ENCODE results near the gene HCN2. TPM values are rescaled to one million over a fixed set of nuclear protein-coding genes. Genes with fewer than 3 reads are reported as not detected.

Gene HCN2
- total RNA-seq, result 0.08 TPM in 1 of 2 replicates, not detected in the other

DNA sequence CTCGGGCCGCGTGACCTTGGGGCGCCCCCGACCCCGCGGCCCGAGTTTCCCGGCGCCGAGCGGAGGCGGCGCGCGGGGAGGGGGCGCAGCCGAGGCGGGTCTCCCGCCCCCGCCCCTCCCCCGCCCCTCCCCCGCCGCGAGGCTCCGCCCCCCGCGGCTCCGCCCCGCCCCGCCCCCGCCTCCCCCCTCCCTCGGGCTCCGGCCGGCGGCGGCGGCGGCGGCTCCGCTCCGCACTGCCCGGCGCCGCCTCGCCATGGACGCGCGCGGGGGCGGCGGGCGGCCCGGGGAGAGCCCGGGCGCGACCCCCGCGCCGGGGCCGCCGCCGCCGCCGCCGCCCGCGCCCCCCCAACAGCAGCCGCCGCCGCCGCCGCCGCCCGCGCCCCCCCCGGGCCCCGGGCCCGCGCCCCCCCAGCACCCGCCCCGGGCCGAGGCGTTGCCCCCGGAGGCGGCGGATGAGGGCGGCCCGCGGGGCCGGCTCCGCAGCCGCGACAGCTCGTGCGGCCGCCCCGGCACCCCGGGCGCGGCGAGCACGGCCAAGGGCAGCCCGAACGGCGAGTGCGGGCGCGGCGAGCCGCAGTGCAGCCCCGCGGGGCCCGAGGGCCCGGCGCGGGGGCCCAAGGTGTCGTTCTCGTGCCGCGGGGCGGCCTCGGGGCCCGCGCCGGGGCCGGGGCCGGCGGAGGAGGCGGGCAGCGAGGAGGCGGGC is at the start of gene HCN2:
Gene HCN2 (plus strand): TSS at position 189 of the 703 bp plus-strand sequence. CDS start 65 bp downstream, at position 254.

DNA sequence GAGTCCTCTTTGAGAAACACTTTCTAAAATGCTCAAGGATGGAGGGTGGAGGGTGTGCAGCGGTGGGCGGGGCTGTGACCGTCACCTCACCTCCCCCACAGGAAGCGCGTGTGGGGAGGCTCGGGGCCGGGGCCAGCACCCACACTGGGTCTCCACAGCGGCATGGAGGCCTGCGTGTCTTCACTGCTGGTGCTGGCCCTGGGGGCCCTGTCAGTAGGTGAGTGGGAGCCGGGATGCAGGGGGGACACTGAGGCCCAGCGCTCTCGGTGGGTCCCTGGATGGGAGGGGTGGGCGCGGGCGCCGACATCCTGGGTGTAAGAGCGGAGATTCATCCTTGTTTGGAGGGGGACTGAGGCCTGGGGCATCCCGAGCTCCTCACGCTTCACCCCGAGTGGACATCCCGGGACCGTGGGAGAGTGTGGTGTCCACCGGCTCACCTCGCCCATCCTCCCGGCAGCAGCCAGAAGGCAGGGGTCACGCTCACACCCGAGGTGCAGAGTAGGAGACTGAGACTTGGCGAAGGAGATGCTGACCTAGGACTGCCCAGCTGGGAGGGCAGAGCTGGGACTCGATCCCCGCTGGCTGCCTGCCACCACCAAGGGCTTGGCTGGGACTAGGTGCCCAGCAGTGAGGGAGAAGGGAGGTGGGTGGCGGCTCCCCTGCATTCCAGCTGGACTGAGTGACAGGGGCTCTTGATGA is 45.6 kb upstream of the HCN2 start, which contains the start of gene GZMM:
Gene GZMM (plus strand): TSS at position 144 of the 699 bp plus-strand sequence. CDS start 19 bp downstream, at position 163.

DNA sequence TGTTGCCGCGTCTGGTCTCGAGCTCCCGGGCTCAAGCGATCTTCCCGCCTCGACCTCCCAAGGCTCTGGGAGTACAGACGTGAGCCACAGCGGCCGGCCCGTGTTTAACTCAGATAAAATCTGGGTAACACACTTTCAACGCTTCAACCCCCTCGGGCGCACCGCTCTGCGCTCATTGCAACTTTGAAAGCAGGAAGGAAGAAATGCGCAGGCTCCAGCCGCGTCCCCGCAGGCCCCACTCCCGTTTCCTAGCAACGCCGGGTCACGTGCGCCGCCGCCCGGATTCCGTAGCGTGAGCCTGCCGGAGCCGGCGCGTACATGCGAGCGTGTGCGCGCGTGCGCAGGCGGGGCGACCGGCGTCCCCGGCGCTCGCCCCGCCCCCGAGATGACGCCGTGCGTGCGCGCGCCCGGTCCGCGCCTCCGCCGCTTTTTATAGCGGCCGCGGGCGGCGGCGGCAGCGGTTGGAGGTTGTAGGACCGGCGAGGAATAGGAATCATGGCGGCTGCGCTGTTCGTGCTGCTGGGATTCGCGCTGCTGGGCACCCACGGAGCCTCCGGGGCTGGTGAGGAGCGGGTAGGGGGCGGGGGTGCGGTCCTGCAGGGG is 17.4 kb upstream of the HCN2 start, which contains the start of gene BSG:
Gene BSG (plus strand): TSS at position 457 of the 603 bp plus-strand sequence. CDS start 39 bp downstream, at position 496.

DNA sequence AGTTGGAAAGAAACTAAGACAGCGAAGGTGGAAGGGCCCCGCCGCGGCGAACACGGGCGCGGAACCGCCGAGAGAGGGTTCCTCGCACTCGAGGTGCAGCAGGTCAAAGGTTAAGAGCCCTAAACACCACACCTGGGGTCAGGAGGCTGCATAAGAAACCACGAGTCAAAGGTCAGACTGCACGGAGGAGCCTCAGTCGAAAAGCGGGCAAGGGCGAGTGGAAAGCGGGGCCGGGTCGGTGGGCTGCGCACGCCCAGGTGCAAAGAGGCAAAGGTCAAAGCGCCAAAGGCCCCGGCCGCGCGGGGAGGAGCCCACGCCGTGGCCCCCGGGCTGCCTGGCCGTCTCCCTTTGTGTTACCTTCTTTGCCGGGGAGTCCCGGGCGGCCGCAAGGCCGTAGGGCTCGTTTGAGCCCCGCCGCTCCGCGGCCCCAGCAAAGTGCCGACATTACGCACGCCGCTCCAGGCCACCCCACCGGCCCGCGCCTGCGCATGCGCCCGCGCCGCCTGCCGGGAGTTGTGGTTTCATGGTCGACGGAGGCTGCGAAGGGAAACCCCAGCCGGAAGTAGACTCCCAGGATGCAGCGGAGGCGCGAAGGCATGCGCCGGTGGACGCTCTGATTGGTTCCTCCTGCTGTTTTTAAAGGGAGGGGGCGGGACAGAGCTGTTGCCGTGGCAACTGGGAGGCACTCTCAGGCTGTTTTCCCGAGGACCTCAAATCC is 43.5 kb downstream of the HCN2 start, which contains the start of gene POLRMT:
Gene POLRMT (minus strand): TSS at position 470 of the 718 bp plus-strand sequence. CDS start 25 bp downstream, at position 445.

DNA sequence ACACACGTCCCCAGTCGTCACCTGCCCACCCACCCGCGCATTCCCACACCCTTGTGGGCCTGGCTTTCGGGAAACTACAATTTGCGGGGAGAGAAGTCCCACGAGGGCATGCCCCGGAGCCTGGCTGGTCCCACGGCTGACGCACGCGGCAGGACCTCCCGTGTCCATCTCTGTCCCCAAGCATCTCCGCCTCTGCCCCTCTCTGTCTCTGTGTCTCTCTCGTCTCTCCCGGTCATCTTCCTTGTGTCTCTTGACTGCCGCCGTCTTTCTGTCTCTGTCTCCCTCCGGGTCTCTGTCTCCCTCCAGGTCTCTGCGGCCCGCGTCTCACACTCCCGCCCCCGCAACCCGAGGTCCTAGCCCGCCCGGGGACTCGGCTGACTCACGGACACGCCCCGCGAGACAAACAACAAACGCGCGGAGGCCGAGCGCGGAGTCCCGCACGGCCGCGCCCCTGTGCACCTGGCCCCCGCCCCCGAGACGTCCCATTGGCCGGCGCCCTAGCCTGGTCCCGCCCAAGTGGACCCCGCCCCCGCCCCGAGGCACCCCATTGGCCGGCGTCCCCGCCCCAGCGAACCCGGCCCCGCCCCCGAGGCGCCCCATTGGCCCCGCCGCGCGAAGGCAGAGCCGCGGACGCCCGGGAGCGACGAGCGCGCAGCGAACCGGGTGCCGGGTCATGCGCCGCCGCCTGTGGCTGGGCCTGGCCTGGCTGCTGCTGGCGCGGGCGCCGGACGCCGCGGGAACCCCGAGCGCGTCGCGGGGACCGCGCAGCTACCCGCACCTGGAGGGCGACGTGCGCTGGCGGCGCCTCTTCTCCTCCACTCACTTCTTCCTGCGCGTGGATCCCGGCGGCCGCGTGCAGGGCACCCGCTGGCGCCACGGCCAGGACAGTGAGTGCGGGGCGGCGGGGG is 49.8 kb downstream of the HCN2 start, which contains the start of gene FGF22:
Gene FGF22 (plus strand): TSS at position 627 of the 908 bp plus-strand sequence. CDS start 47 bp downstream, at position 674.

DNA sequence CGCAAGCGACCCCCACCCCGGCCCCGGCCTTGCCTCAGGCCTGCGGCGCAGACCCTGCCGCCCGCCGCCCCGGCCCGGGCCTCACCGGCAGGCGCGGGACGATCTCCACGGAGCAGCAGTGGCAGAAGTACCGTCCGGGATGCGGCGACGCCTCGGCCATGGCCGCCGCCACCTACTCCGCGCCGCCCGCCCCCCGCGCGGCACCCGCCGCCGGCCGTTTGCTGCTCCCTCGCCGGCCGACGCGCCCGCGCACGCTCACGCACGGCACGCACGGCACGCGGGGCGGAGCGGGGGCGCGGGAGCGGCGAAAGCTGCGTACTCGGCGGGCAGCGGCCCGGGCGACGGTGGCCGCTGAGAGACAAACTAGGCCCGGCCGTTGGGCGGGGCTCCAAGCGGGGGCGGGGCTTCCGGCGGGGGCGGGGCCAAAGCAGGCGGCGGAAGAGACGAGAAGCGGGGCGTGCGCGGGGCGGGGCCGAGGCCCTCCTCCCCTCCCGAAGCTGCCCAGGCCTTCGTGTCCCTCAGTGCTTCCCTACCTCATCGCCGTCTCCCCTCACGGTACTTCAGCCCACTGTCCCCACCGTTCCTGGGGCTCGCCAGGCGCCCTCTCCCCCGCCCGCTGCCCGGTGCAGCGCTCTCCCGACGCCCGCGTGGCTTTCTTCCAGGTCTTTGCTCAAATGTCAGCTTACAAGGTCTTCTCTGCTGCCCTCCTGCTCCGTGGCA is 73.4 kb downstream of the HCN2 start, which contains the start of gene RNF126:
Gene RNF126 (minus strand): TSS at position 253 of the 720 bp plus-strand sequence. CDS start 93 bp downstream, at position 160.

Other genes with a start within 250 kb of the HCN2 start
- gene MIER2, start 245.1 kb upstream of the HCN2 start, total RNA-seq, result 24.0 and 26.6 TPM in 2 replicates
- 0.15 and 2.0 TPM in 2 replicates for gene C2CD4C, start 180.7 kb upstream of the HCN2 start, total RNA-seq
- gene SHC2, start 128.8 kb upstream of the HCN2 start, total RNA-seq, result 0.08 TPM in 1 of 2 replicates, not detected in the other
- not detected in 2 replicates for gene MADCAM1, start 93.4 kb upstream of the HCN2 start, total RNA-seq
- gene TPGS1, start 82.4 kb upstream of the HCN2 start, total RNA-seq, result 42.6 and 50.3 TPM in 2 replicates
- gene CDC34, start 58.1 kb upstream of the HCN2 start, total RNA-seq, result 105 and 109 TPM in 2 replicates
- gene GZMM, start 45.8 kb upstream of the HCN2 start, total RNA-seq, result not detected in 2 replicates
- 721 and 787 TPM in 2 replicates for gene BSG, start 17.3 kb upstream of the HCN2 start, total RNA-seq
- 26.4 and 36.2 TPM in 2 replicates for gene POLRMT, start 43.7 kb downstream of the HCN2 start, total RNA-seq
- gene FGF22, start 50.0 kb downstream of the HCN2 start, total RNA-seq, result not detected in 2 replicates
- 126 and 152 TPM in 2 replicates for gene RNF126, start 73.3 kb downstream of the HCN2 start, total RNA-seq
- gene FSTL3, start 86.5 kb downstream of the HCN2 start, total RNA-seq, result 259 and 303 TPM in 2 replicates
- not detected in 2 replicates for gene PRSS57, start 105.6 kb downstream of the HCN2 start, total RNA-seq
- 0.11 TPM in 1 of 2 replicates, not detected in the other for gene PALM, start 119.1 kb downstream of the HCN2 start, total RNA-seq
- gene MISP, start 161.2 kb downstream of the HCN2 start, total RNA-seq, result 7.2 and 12.6 TPM in 2 replicates
- gene PTBP1, start 207.6 kb downstream of the HCN2 start, total RNA-seq, result 216 and 283 TPM in 2 replicates
- gene PLPPR3, start 232.1 kb downstream of the HCN2 start, total RNA-seq, result 0.27 TPM in 1 of 2 replicates, not detected in the other
- gene AZU1, start 238.0 kb downstream of the HCN2 start, total RNA-seq, result not detected in 2 replicates

Measured in hair follicular keratinocyte (primary cell).